K562 treated with DMSO at 1 percent for 4 hours (cell line): ENCODE measurements around the gene SSX7. TPM values are rescaled to one million over a fixed set of nuclear protein-coding genes. Genes with fewer than 3 reads are reported as not detected.

Experiments
- total RNA-seq: library from RNA; unstranded; fragments of 300-600 nt; gene quantifications from 2 replicates; pipeline ENCODE4 v1.2.3, GENCODE V29; 2022; ENCODE audit not compliant: insufficient read depth

The SSX7 gene
- total RNA-seq: not detected in 2 replicates

GRCh38 chrX:52654800-52655199 lies at the start of gene SSX7:
Gene SSX7 (minus strand): TSS chrX:52654900. CDS start chrX:52653472, 1,428 bp downstream.

Other genes starting within 250 kb of the SSX7 start
- 38.4 and 183 TPM in 2 replicates for gene XAGE1A, start 159.1 kb downstream of the SSX7 start, total RNA-seq
- 39.8 and 223 TPM in 2 replicates for gene XAGE1B, start 137.8 kb downstream of the SSX7 start, total RNA-seq
- 19.0 and 59.0 TPM in 2 replicates for gene SSX2, start 52.3 kb upstream of the SSX7 start, total RNA-seq
- 82.9 and 116 TPM in 2 replicates for gene SSX2B, start 96.4 kb upstream of the SSX7 start, total RNA-seq
- not detected in 2 replicates for gene SPANXN5, start 142.5 kb upstream of the SSX7 start, total RNA-seq
- not detected in 2 replicates for gene XAGE5, start 156.4 kb upstream of the SSX7 start, total RNA-seq
- gene XAGE3, start 213.2 kb upstream of the SSX7 start, total RNA-seq: not detected in 2 replicates
- gene FAM156B, start 242.4 kb upstream of the SSX7 start, total RNA-seq: 8.6 and 12.1 TPM in 2 replicates